ENCODE measurements around the gene ZFC3H1.

DNA sequence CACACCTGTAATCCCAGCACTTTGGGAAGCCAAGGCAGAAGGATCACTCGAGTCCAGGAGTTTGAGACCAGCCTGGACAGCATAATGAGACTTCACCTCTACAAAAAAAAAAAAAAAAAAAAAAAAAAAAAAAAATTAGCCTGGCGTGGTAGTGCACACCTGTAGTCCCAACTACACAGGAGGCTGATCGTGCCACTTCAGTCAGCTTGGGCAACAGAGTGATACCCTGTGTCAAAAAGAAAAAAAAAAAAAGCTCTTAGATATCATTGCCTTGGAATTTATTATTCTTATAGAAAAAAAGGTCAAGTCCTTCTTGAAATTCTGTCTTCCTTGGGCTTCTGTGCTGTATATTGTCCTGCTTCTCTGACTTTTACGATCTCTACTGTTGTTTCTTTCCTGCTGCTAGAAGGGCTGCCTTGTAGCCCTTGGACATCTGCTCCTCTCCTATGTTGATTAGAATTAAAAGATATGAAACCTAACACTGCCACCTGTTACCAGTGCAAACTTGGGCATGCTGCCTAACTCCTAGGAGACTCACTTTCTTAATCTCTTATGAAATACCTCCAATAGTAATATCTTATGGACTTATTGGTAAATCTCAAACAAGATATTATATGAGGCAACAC lies 28.0 kb upstream of the ZFC3H1 start:
- no peak for TF ChIP-seq RAD21 (IDR thresholded peaks at IDR 0.05; ENCODE audit: low read length)
- TF ChIP-seq, protein P1, sequence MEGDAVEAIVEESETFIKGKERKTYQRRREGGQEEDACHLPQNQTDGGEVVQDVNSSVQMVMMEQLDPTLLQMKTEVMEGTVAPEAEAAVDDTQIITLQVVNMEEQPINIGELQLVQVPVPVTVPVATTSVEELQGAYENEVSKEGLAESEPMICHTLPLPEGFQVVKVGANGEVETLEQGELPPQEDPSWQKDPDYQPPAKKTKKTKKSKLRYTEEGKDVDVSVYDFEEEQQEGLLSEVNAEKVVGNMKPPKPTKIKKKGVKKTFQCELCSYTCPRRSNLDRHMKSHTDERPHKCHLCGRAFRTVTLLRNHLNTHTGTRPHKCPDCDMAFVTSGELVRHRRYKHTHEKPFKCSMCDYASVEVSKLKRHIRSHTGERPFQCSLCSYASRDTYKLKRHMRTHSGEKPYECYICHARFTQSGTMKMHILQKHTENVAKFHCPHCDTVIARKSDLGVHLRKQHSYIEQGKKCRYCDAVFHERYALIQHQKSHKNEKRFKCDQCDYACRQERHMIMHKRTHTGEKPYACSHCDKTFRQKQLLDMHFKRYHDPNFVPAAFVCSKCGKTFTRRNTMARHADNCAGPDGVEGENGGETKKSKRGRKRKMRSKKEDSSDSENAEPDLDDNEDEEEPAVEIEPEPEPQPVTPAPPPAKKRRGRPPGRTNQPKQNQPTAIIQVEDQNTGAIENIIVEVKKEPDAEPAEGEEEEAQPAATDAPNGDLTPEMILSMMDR (conservative IDR thresholded peaks at IDR 0.05; ENCODE audit: low read depth, low read length), result no peak
- TF ChIP-seq, protein P2, sequence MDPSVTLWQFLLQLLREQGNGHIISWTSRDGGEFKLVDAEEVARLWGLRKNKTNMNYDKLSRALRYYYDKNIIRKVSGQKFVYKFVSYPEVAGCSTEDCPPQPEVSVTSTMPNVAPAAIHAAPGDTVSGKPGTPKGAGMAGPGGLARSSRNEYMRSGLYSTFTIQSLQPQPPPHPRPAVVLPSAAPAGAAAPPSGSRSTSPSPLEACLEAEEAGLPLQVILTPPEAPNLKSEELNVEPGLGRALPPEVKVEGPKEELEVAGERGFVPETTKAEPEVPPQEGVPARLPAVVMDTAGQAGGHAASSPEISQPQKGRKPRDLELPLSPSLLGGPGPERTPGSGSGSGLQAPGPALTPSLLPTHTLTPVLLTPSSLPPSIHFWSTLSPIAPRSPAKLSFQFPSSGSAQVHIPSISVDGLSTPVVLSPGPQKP (IDR thresholded peaks at IDR 0.05; ENCODE audit: borderline replicate concordance, low read depth, low read length), result no peak
- no peak for TF ChIP-seq MAFK (IDR thresholded peaks at IDR 0.05; ENCODE audit: low read depth, low read length)
- no peak for TF ChIP-seq MXI1 (IDR thresholded peaks at IDR 0.05; ENCODE audit: borderline replicate concordance, low read depth, low read length)
- TF ChIP-seq MAZ (IDR thresholded peaks at IDR 0.05; ENCODE audit: borderline replicate concordance, low read depth, low read length), result no peak
- no peak for TF ChIP-seq CEBPB (IDR thresholded peaks at IDR 0.05; ENCODE audit: low read depth, low read length)
- TF ChIP-seq POLR2A (IDR thresholded peaks at IDR 0.05; ENCODE audit: low read depth, low read length), result no peak
- TF ChIP-seq, protein P3, sequence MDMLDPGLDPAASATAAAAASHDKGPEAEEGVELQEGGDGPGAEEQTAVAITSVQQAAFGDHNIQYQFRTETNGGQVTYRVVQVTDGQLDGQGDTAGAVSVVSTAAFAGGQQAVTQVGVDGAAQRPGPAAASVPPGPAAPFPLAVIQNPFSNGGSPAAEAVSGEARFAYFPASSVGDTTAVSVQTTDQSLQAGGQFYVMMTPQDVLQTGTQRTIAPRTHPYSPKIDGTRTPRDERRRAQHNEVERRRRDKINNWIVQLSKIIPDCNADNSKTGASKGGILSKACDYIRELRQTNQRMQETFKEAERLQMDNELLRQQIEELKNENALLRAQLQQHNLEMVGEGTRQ (IDR thresholded peaks at IDR 0.05; ENCODE audit: low read depth, low read length), result no peak
- no peak for TF ChIP-seq RCOR1 (IDR thresholded peaks at IDR 0.05; ENCODE audit: insufficient replicate concordance, low read length)

Data from IMR-90 (cell line).